ENCODE data around the gene DCXR.
A peak's percentile ranks its signal among the peaks of the same experiment; 100 is the strongest.
"Not testable (repeated sequence)": the region's sequence is repeated elsewhere in the genome, so short reads cannot be mapped to it uniquely, and the experiment has no call there.

Gene DCXR

GRCh38 chr17:82054351-82055022 lies 17.0 kb upstream of the DCXR start:
- DNase-seq, result no peak

- DNase-seq, result no peak
Observed at GRCh38 chr17:82053556-82054263, 16.2 kb upstream of the DCXR start.

- DNase-seq, result no peak
Observed at GRCh38 chr17:82053130-82053529, 15.6 kb upstream of the DCXR start.

- no peak for DNase-seq
Observed at GRCh38 chr17:82052638-82053059, 15.2 kb upstream of the DCXR start.

GRCh38 chr17:82051776-82052637 lies 14.5 kb upstream of the DCXR start, which contains the start of the genes GPS1 and RFNG:
Gene GPS1, plus strand, starts transcription at chr17:82051898. Its CDS starts 34 bp downstream, at chr17:82051932.
Gene RFNG, minus strand, starts transcription at chr17:82051811. Its CDS starts 45 bp downstream, at chr17:82051766.
- DNase-seq, result peak; percentile 89 to 91

GRCh38 chr17:82050761-82051641 lies 13.5 kb upstream of the DCXR start:
- DNase-seq, result no peak

- no peak for DNase-seq
Observed at GRCh38 chr17:82050152-82050760, 12.8 kb upstream of the DCXR start.

GRCh38 chr17:82049521-82049971 lies 12.0 kb upstream of the DCXR start:
- DNase-seq, result no peak

GRCh38 chr17:82049106-82049505 lies 11.6 kb upstream of the DCXR start:
- no peak for DNase-seq

GRCh38 chr17:82048571-82048971 lies 11.1 kb upstream of the DCXR start:
- DNase-seq, result no peak

GRCh38 chr17:82047914-82048570 lies 10.5 kb upstream of the DCXR start:
- DNase-seq, result no peak

- no peak for DNase-seq
Observed at GRCh38 chr17:82047379-82047778, 9.9 kb upstream of the DCXR start.

- DNase-seq, result no peak
Observed at GRCh38 chr17:82046903-82047302, 9.4 kb upstream of the DCXR start.

- DNase-seq, result no peak
Observed at GRCh38 chr17:82045936-82046484, 8.5 kb upstream of the DCXR start.

GRCh38 chr17:82043507-82043906 lies 6.0 kb upstream of the DCXR start:
- no peak for DNase-seq

GRCh38 chr17:82042649-82043048 lies 5.2 kb upstream of the DCXR start:
- DNase-seq, result no peak

GRCh38 chr17:82041144-82041814 lies 3.8 kb upstream of the DCXR start:
- DNase-seq, result no peak

GRCh38 chr17:82039695-82040299 lies 2.3 kb upstream of the DCXR start:
- no peak for DNase-seq

GRCh38 chr17:82038796-82039409 lies 1.4 kb upstream of the DCXR start:
- not testable (repeated sequence) for DNase-seq

GRCh38 chr17:82037889-82038195 lies 345 bp upstream of the DCXR start:
- no peak for DNase-seq
